ENCODE data around the gene CPAMD8.
A peak's percentile ranks its signal among the peaks of the same experiment; 100 is the strongest.

Gene CPAMD8

GRCh38 chr19:17026706-17027534 is at the start of gene CPAMD8:
TSS of gene CPAMD8 (minus strand) at chr19:17026810. CDS start at chr19:17026642, 168 bp downstream.
- no peak for DNase-seq

- peak; percentile 67 to 69 for DNase-seq
Observed at GRCh38 chr19:17075864-17076542, 49.4 kb upstream of the CPAMD8 start.

DNA sequence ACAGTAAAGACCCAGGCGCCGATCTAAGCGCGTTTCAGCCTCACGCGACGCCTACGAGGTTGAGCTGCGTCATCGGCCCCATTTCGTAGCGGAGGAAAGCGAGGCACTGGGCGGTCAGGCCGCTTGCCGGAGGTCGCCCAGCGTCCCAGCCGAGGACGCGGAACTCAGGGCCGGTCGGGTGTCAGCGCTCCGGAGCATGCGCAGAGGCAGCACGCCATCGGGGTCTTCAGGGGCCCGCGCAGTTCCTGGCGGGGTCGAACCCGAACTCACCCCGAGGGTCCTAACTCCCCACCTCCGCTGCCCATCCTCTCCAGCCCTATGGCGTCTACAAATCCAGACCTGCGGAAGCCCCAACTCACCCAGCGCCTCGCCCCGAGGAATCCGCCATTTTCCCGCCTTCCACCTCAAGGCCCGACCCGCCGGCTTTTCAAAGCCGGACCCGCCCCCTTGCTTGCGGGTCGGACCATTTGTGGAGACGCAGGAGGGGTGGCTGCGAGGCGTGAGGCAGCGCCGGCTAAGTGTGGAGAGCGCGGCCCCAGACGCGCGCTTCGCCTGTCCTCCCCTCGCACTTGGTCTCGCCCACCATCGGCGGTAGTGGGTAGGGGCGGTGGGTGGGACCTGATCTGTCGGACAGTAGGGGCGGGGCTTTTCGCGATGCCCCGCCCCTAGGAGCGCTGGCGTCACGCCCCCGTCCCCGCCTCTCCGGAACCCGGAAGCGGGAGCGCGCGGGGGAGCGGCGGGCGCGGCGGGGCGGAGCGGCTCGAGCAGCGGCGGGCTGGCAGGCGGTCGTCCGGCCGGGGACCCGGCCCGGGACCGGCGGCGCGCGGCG is 48.6 kb upstream of the CPAMD8 start, which contains the start of the genes HAUS8 and MYO9B:
Gene HAUS8, minus strand, starts transcription at position 418 of the 829 bp plus-strand sequence. Its CDS starts 30 bp downstream, at position 388.
Gene MYO9B, plus strand, starts transcription at position 743 of the 829 bp plus-strand sequence. CDS start 25,941 bp downstream, outside the sequence.
- peak; percentile 99 to 100 for DNase-seq

- DNase-seq = peak in 1 of 2 experiments; percentile 29
Observed at GRCh38 chr19:17074634-17075034, 48.0 kb upstream of the CPAMD8 start.

- no peak for DNase-seq
Observed at GRCh38 chr19:17073869-17074633, 47.4 kb upstream of the CPAMD8 start.

DNA sequence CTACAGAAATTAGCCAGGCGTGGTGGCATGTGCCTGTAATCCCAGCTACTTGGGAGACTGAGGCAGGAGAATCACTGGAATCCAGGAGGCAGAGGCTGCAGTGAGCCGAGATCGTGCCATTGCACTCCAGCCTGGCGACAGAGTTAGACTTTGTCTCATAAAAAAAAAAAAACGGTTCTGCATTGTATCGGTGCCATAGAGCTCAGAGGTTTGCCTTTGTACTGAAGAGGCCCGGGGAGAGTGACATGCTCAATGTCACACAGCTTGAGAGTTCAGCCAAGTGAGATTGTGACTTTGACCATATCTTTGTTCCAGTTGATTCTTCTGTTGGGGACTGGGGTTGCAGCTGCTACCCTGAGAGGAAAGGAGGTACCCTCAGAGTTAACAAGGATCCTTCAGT is 44.3 kb upstream of the CPAMD8 start:
- DNase-seq = no peak

DNA sequence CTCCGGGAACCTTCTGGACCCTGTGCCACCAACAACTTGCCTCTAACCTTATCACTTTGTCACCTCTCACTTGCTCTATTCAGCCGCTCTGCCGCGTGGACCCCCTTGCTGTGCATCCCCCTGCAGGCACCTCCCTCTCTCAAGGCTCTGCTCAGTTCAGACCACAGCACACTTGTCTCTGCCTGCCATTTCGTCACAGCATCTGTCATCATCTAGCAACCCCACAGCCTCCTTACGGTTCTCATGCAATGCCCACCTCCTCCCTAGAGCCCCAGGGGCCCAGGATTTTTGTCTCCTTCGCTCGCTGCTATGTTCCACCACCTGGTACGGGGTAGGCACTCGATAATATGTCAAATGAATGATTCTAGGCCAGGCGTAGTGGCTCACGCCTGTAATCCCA is 43.8 kb upstream of the CPAMD8 start:
- no peak for DNase-seq

DNA sequence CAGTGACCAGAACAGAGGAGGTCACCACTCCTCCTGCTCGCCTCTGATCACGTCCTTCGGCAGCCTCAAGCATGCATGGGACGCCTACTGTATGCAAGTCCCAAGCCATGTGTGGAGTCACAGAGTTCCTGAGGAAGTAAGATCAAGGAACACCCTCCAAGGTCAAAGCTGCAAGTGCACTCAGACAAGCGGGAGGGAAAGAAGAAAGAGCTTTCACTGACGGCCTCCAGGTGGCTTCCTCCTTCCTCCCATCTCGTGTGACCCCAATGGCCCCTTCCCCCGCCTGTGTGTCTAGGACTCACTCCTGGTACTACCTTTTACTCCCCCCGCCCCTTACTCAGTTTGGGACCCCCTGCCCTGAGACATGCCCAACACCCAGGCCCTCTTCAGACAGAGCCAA is 42.6 kb upstream of the CPAMD8 start:
- no peak for DNase-seq

- DNase-seq = no peak
Observed at GRCh38 chr19:17063428-17063827, 36.8 kb upstream of the CPAMD8 start.

GRCh38 chr19:17061691-17062090 is 35.1 kb upstream of the CPAMD8 start:
- DNase-seq = no peak

DNA sequence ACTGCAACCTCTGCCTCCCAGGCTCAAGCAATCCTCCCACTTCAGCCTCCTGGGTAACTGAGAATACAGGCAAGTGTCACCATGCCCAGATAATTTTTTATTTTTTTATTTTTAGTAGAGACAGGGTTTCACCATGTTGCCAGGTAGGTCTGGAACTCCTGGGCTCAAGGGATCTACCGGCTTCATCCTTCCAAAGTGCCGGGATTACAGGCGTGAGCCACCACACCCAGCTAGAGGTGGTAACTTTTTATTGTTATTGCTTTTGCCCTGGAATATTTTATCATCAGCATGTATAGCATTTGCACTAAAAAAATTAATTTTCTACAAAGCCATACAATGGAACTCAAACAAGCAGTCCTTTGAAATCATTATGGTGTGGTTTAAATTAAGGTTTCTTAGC is 34.6 kb upstream of the CPAMD8 start:
- DNase-seq = no peak

GRCh38 chr19:17060802-17061201 is 34.2 kb upstream of the CPAMD8 start:
- DNase-seq = no peak

DNA sequence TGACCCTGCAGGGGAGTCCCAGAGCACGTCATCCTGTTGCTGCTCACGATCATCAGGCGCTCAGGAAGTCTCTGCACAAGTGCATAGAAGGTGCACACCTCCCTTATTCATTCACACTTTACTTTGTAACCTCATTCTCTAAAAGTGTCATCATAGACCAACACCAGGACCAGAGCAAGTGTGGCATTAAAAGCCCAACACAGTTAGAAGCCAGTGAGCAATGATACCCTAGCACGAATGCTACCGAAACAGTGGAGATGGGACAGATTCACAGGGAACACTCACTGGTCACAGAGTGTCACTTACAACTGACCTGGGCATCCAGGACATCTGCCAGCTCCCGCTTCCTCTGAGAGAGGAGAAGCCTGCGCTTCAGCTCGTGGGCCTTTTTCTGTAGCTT is 31.6 kb upstream of the CPAMD8 start:
- DNase-seq = no peak

GRCh38 chr19:17055636-17056035 is 29.0 kb upstream of the CPAMD8 start:
- no peak for DNase-seq

GRCh38 chr19:17054746-17055145 is 28.1 kb upstream of the CPAMD8 start:
- no peak for DNase-seq

DNA sequence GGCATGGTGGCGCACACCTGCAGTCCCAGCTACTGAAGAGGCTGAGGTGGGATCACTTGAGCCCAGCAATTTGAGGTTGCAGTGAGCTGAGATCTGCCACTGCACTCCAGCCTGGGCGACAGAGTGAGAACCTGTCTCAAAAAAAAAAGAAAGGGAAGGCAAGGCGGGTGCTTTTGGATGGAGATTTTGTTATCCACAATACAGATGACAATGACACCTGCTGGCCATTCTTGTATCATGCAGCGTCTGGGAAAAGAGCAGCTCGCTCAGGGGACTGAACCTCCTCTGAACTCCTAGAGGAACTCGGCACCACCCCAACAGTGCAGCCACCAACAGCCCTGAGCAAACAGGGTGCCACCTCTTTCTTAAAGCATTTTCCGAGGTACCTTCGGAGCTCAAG is 25.8 kb upstream of the CPAMD8 start:
- peak; percentile 36 to 37 for DNase-seq

- no peak for DNase-seq
Observed at GRCh38 chr19:17049711-17050280, 23.2 kb upstream of the CPAMD8 start.

- DNase-seq = no peak
Observed at GRCh38 chr19:17048885-17049453, 22.4 kb upstream of the CPAMD8 start.

DNA sequence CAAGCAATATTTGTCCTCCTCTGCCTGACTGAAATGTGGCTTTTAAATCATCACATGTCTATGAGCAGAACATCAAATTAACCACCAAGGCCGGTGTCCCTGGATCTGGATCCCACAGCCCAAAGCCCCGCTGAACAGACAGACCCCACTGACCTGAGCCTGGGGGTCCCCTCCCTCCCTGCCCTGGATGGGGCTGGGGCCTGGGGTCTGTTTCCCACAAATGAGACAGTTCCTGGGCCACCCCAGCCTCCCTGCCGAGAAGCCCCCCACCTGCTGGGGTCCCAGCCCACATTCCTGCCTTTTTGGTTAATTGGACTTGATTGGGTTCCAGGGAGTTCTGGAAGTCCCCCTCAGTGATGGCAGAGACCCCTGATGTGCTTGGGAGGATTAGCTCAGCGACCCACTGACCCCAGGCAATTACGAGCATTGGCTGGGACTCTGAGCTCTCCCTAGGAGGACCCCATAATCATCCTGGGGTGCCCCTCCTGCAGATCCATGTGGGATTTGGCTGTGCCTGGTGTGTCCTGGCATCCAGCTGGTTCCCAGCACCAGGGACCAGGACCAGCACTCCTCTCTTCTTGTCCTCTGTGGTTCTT is 19.4 kb upstream of the CPAMD8 start:
- DNase-seq = no peak

- no peak for DNase-seq
Observed at GRCh38 chr19:17043744-17044143, 17.1 kb upstream of the CPAMD8 start.

DNA sequence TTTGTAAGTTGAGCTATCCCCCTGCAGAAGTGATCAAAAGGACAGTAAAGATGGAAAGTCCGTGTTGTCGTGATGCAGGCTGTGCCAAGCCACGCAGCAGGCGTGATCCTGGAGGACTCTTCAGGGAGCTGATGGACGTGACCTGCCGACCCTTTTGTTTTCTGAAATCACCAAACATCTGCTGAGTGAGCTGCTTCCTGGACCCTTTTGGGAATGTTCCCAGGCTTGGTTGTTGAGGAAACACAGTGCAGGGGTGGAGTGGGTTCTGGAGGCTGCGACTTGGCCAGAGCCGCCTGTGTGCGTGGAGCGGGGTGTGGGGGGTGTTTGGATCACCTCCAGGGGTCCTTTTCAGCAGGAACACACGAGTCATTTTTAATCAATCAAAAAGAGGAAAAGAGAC is 15.4 kb upstream of the CPAMD8 start:
- DNase-seq = no peak
